Islet precursor cell (in vitro differentiated cells): ENCODE data around the gene TRDN.
"Not testable (repeated sequence)": the region's sequence is repeated elsewhere in the genome, so short reads cannot be mapped to it uniquely, and the experiment has no call there.

Source experiments
- DNase-seq: peaks from one replicate; pipeline ENCODE4 v3.0.0-alpha.2; 2018

TRDN gene

GRCh38 chr6:123233336-123233735 is 403.4 kb downstream of the TRDN start:
- no peak for DNase-seq

GRCh38 chr6:123227789-123228188 is 409.0 kb downstream of the TRDN start:
- not testable (repeated sequence) for DNase-seq

- no peak for DNase-seq
These were observed 410.4 kb downstream of the TRDN start for GRCh38 chr6:123226398-123226797.

- DNase-seq, result no peak
These were observed 412.7 kb downstream of the TRDN start for GRCh38 chr6:123224077-123224476.

- DNase-seq, result no peak
These were observed 413.3 kb downstream of the TRDN start for GRCh38 chr6:123223461-123223860.

GRCh38 chr6:123215211-123215610 is 421.5 kb downstream of the TRDN start:
- DNase-seq, result no peak

- no peak for DNase-seq
These were observed 422.3 kb downstream of the TRDN start for GRCh38 chr6:123214433-123214832.

- no peak for DNase-seq
These were observed 422.8 kb downstream of the TRDN start for GRCh38 chr6:123213921-123214320.

- DNase-seq, result no peak
These were observed 424.8 kb downstream of the TRDN start for GRCh38 chr6:123211777-123212545.

- no peak for DNase-seq
These were observed 426.1 kb downstream of the TRDN start for GRCh38 chr6:123210645-123211044.

GRCh38 chr6:123207967-123208510 is 428.7 kb downstream of the TRDN start:
- DNase-seq, result no peak

GRCh38 chr6:123203928-123204327 is 432.8 kb downstream of the TRDN start:
- DNase-seq, result no peak

GRCh38 chr6:123201869-123202372 is 434.8 kb downstream of the TRDN start:
- no peak for DNase-seq

GRCh38 chr6:123193298-123193697 is 443.5 kb downstream of the TRDN start:
- no peak for DNase-seq

GRCh38 chr6:123189816-123190215 is 446.9 kb downstream of the TRDN start:
- DNase-seq, result no peak

GRCh38 chr6:123182998-123183397 is 453.8 kb downstream of the TRDN start:
- DNase-seq, result no peak

- no peak for DNase-seq
These were observed 460.0 kb downstream of the TRDN start for GRCh38 chr6:123176706-123177105.

- peak; percentile 60 for DNase-seq
These were observed 465.2 kb downstream of the TRDN start for GRCh38 chr6:123171341-123172115.

- DNase-seq, result no peak
These were observed 467.0 kb downstream of the TRDN start for GRCh38 chr6:123169774-123170095.

- DNase-seq, result no peak
These were observed 467.6 kb downstream of the TRDN start for GRCh38 chr6:123168892-123169773.

GRCh38 chr6:123168466-123168865 is 468.3 kb downstream of the TRDN start:
- DNase-seq, result no peak
